Psoas muscle (tissue), 8 donors: Measurements from ENCODE around the gene CNBD2. TPM values are rescaled to one million over a fixed set of nuclear protein-coding genes. Genes with fewer than 3 reads are reported as not detected.

ENCODE experiments used
- ATAC-seq, 4 donors: fragments of 200-7000 bp; cut with Tn5 transposase; one replicate each; pipeline ENCODE4 v1.9.1; 2020; ENCODE audit warnings: moderate library complexity in 3 of 4, mild to moderate bottlenecking in 2 of 4
- DNase-seq, 2 donors: peaks; one replicate each; pipeline ENCODE4 v3.0.0-alpha.2; 2020
- H3K27ac ChIP-seq: fragments of 200-600 bp; one replicate; pipeline ENCODE4 v1.8.0; 2022
- H3K27me3 ChIP-seq, 3 donors: fragments of 200-600 bp in 1 of 3; one replicate each; pipeline versions ENCODE4 v1.6.1 to v1.8.0; 2013 to 2022; ENCODE audit warnings: low read length in 2 of 3, mild to moderate bottlenecking in 2 of 3, moderate library complexity in 1 of 3; ENCODE audit not compliant: insufficient read depth in 3 of 3
- H3K36me3 ChIP-seq, 2 donors: fragments of 200-600 bp in 1 of 2; one replicate each; pipeline versions ENCODE4 v1.6.1 to v1.8.0; 2013 to 2022; ENCODE audit warnings: low read depth in 1 of 2, mild to moderate bottlenecking in 1 of 2, moderate library complexity in 1 of 2; ENCODE audit not compliant: insufficient read depth in 1 of 2
- H3K4me1 ChIP-seq: fragments of 200-600 bp; one replicate; pipeline ENCODE4 v1.8.0; 2022
- H3K4me3 ChIP-seq: fragments of 200-600 bp; one replicate; pipeline ENCODE4 v1.8.0; 2022; ENCODE audit warnings: mild to moderate bottlenecking
- H3K9me3 ChIP-seq: fragments of 200-600 bp; one replicate; pipeline ENCODE4 v1.8.0; 2022
- CTCF ChIP-seq: fragments of 200-600 bp; IDR thresholded peaks from one replicate; pipeline ENCODE4 v1.8.0; 2022; ENCODE audit warnings: antibody characterized with exemption
- WGBS, 3 donors: extraction: QIAGEN DNeasy Blood & Tissue Kit; methylation state at CpG; one replicate each; pipeline versions ENCODE4 v1.1.6 to v1.1.7; 2013; 5-methylcytosine and 5-hydroxymethylcytosine counted together
- intact Hi-C, 2 donors: fragments of 100-400 bp; cut with DNase I; formaldehyde crosslinking; loops; one replicate each; pipeline versions ENCODE4 v1.11.0 to v1.14.2; 2022
- long read RNA-seq, 2 donors: library from polyadenylated mRNA; unstranded; transcript quantifications; one replicate each; pipeline ENCODE4 v2.0.0, GENCODE V29; 2021
- polyA plus RNA-seq, 3 donors: library from polyadenylated mRNA; stranded (reverse); fragments of 200-250 nt; gene quantifications; one replicate each; pipeline ENCODE4 v1.2.3, GENCODE V29; 2013
- total RNA-seq, 4 donors: library from RNA; stranded (reverse); fragmentation: NEBNext Ultra II Directional in 2 of 4; extraction: Animal tissue kit (Norgen Biotek cat#: 25700) in 2 of 4; gene quantifications; one replicate each; pipeline versions ENCODE4 v1.2.1 to v1.2.4, GENCODE V29; 2021 to 2023
- donor health status: healthy with polysubstance abuse.
- donor health status: DM: no; HTN: no; CAD: no; lungs with moderate emphysema.
- donor health status: Bipolar disorder and iron deficiency.
- donor health status: healthy.
- donor health status: DM: yes; HTN: yes; CAD: no.
- donor health status: DM: no; HTN: no; CAD: no.
- donor health status: DM: no; HTN: no; CAD: no.
- donor health status: DM: yes; HTN: yes; CAD: no.

The CNBD2 gene
- total RNA-seq (10 to 100 TPM in 2 of 4 donors, 1 to 10 TPM in 2; 7.9 to 17.8 (median 11.2) TPM), polyA plus RNA-seq (10 to 100 TPM; 13.4 to 21.4 (median 18.4) TPM)
- long read RNA-seq, donor 1, partial matches to known transcripts = 0 of 2 reads
- long read RNA-seq, donor 1, other reads (novel, unspliced or antisense) = 0 of 2 reads
- long read RNA-seq, donor 2, transcript CNBD2-206 (1 exons, 662 nt) = major isoform, 7 of 7 reads
- long read RNA-seq, donor 2, partial matches to known transcripts = 0 of 7 reads
- long read RNA-seq, donor 2, other reads (novel, unspliced or antisense) = 0 of 7 reads

GRCh38 chr20:35967979-35968640, at the start of gene CNBD2:
CNBD2 (plus strand) TSS chr20:35968590; CDS start chr20:35968763, 173 bp downstream.
- Histone ChIP-seq H3K36me3 (no peaks in the 10 kb centered on the region), H3K4me1 (no peaks in the 10 kb centered on the region), H3K4me3 (no peak within 1 kb of the TSS), H3K9me3 (no peaks in the 10 kb centered on the region), H3K27me3 (peaks cover 0 to 3% (median 0%) of the 10 kb centered on the region in 3 donors), H3K27ac (no peak within 1 kb of the TSS)
- WGBS, 3 donors = 80 to 88% (median 84%) methylated on average over 3 of the region's 3 CpGs
- DNase-seq = no peak
- no peak for TF ChIP-seq CTCF
- ATAC-seq = no peak
- intact Hi-C loops = no loop called here

GRCh38 chr20:35920523-35920922, 47.9 kb upstream of the CNBD2 start:
- no peak for TF ChIP-seq CTCF
- WGBS, 3 donors = 98 to 99% (median 99%) methylated on average over 3 of the region's 3 CpGs
- H3K36me3 ChIP-seq = peaks cover 3 to 77% of the 10 kb centered on the region in 2 donors

GRCh38 chr20:35929301-35929700, 39.1 kb upstream of the CNBD2 start:
- intact Hi-C loops = no loop called here
- Histone ChIP-seq H3K4me1 (no peaks in the 10 kb centered on the region), H3K36me3 (peaks cover 3 to 78% of the 10 kb centered on the region in 2 donors), H3K9me3 (no peaks in the 10 kb centered on the region), H3K4me3 (no peak overlapping the region), H3K27ac (no peak overlapping the region), H3K27me3 (no peaks in the 10 kb centered on the region)
- no peak for TF ChIP-seq CTCF
- ATAC-seq (no peak), DNase-seq (no peak)
- WGBS, 3 donors = 94 to 98% (median 95%) methylated on average over 2 of the region's 2 CpGs

More at GRCh38 chr20:35920523-35920922, 47.9 kb upstream of the CNBD2 start:
- intact Hi-C loops = no loop called here
- H3K4me1 ChIP-seq = no peaks in the 10 kb centered on the region
- no peaks in the 10 kb centered on the region for H3K9me3 ChIP-seq
- no peak for ATAC-seq
- H3K4me3 ChIP-seq = no peak overlapping the region
- no peak for DNase-seq
- no peaks in the 10 kb centered on the region for H3K27me3 ChIP-seq
- H3K27ac ChIP-seq = no peak overlapping the region

GRCh38 chr20:35934050-35934449, 34.3 kb upstream of the CNBD2 start:
- H3K27ac ChIP-seq = no peak overlapping the region
- no peaks in the 10 kb centered on the region for H3K4me1 ChIP-seq
- peaks cover 0 to 79% of the 10 kb centered on the region in 2 donors for H3K36me3 ChIP-seq
- WGBS, 3 donors = 87 to 93% (median 89%) methylated on average over 4 of the region's 4 CpGs
- no peak for TF ChIP-seq CTCF
- H3K9me3 ChIP-seq = no peaks in the 10 kb centered on the region
- DNase-seq (no peak), ATAC-seq (no peak)
- intact Hi-C loops = no loop called here
- no peaks in the 10 kb centered on the region for H3K27me3 ChIP-seq
- H3K4me3 ChIP-seq = no peak overlapping the region
